ENCODE results near the gene VAV3.

The VAV3 gene

GRCh38 chr1:107550358-107550757 lies 414.6 kb downstream of the VAV3 start:
- DNase-seq = no peak

- DNase-seq = no peak
These were observed 415.7 kb downstream of the VAV3 start for GRCh38 chr1:107549152-107549810.

DNA sequence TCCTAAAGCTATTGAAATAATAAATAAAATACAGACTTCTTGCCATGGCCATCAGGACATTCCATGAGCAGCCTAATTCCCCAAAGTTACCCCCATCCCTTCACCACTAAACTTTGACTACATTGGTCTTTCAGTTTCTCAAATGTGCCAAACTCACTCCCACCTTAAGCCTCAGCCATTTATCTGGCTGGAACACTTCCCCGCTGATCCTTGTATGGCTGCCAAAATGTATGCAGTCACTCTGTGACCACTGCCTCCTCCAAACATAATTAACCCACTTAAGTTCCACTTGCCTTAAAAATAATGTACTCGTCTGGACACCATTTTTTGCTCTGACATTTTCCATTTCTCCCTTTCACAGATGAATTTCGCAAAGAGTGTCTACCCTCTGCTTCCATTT lies 416.7 kb downstream of the VAV3 start:
- no peak for DNase-seq

- no peak for DNase-seq
These were observed 417.4 kb downstream of the VAV3 start for GRCh38 chr1:107547363-107548155.

- no peak for DNase-seq
These were observed 418.4 kb downstream of the VAV3 start for GRCh38 chr1:107546576-107546975.

- no peak for DNase-seq
These were observed 419.1 kb downstream of the VAV3 start for GRCh38 chr1:107545879-107546278.

DNA sequence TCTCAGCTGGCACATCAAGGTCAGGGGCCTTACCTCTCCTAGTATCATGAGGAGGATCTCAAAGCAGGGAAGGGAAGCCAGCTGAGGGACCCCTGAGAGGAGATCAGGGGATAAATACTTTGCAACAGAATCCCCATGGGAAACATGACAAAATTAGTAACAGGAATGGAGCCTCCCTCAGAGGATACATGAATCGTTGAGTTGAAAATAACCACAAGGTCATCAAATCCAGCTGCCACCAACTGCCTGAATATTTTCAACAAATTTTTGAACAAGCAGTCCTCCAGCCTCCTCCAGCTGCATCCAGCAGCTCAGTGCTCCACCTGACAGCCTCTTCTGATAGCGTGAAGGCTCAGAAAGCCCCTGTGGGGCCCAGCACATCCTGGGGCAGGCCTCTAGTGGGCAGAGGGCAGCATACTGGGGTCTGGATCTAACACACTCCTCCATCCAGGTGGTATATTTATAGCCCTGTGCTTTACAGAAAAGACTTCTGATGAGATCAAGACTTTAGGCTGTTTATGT lies 419.9 kb downstream of the VAV3 start:
- no peak for DNase-seq

DNA sequence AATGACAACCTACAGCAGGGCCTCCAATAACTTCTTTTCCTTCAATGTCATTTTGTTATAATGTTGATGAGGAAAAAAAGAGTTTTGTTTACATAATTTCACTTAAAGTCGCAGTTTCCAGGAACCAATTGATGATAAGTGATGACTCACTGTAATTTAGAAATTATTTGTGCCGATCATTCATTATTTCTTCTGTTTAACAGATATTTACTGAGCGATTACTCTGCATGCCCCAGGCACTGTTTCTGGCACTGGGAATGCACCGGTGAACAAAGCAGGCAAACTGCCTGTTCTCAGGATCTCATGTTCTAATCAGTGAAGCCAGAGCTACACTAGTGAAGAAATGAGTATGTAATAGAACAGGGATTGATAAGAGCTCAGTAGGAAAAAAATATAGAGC lies 420.7 kb downstream of the VAV3 start:
- no peak for DNase-seq

DNA sequence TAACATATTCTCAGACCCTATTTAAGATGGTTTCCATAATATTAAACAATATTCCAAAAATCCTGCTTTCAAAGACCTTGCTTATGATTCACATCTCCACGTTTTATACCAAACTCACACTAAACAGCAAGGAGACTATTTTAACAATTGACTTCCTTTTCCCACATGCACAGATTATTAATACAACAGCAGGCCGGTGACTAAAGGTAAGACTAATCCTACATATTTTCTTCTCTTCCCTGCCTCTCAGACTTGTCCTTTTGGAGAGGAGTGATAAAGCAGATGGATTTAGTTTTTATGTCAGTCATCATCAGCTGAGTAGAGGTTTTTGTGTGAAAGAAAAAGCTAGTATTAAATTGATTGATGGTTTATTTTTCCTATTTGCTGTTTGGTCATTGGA lies 423.6 kb downstream of the VAV3 start:
- no peak for DNase-seq

- peak; percentile 20 for DNase-seq
These were observed 426.5 kb downstream of the VAV3 start for GRCh38 chr1:107538502-107538901.

DNA sequence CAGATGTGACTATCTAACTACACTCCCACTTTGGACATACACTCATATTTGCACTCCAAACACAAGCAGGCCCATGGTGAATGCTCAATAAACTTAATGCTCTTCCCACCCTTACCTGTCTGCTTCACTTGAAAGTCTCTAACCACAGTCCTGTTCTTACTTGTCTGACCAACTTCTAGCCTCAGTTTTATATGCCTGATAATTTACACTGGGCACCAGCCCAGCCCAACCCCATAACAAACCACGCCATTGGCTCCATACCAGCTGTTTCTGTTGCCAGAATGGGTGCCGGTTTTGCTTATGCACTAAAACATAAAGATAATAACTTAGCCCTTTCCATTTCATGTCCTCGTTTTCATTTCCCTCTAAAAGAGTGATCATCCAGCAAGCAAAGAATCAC lies 428.7 kb downstream of the VAV3 start:
- DNase-seq = peak; percentile 59

- peak; percentile 93 for DNase-seq
These were observed 429.9 kb downstream of the VAV3 start for GRCh38 chr1:107535091-107535490.

DNA sequence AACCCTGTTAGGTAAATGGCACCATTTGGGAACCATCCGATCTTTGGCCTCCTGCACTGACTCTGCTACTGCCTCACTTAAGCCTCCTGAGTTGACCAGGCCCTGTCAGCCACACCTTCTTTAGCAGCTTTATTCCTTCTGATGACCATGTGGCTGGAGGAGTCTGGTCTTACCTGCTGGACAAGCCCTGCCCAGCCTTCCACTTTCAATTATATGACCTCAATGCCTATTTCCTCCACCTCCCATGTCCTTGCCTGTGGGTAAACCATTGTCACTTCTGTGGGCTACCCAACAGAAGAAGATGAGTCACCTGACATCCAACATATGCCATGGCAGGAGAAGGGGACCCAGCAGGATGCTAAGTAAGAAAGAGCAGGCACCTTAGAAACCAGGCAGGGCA lies 430.3 kb downstream of the VAV3 start:
- DNase-seq = no peak

DNA sequence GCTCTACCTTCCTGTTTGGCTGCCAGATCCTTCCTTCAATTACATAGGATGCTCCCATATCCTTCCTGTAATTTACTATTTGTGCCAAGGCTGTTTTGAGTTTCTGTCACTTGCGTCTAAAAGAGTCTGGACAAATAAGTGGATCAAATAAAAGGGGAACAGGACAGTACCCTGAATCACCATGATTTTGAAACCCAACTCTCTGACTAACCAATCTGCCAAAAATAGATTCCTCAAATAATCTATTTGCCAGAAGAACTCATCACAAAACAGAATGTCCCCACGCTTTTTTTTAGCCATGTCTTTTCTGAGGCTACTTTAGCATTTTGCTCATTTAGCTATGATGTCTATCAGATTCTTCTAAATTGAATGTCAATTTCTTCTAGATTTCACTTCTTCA lies 431.5 kb downstream of the VAV3 start:
- no peak for DNase-seq

DNA sequence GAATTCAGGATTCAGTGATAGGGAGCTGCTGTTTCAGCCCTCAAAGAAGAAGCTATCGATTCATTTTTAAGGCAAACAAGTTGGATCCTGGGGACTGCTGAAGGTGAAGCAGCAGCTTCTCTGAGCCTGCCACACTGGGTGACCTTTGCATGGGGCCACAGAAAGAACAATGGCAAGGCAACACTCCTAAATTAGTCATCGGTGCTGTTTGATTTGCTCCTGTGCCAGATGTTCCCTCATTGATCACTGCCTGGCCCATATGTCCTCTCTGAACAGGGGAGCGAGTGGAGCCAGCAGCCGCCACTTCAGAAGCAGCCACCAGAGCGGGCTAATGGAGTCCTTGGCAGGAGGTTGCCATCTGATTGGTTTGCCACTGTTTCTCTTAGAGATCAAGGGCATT lies 432.7 kb downstream of the VAV3 start:
- peak; percentile 93 for DNase-seq

DNA sequence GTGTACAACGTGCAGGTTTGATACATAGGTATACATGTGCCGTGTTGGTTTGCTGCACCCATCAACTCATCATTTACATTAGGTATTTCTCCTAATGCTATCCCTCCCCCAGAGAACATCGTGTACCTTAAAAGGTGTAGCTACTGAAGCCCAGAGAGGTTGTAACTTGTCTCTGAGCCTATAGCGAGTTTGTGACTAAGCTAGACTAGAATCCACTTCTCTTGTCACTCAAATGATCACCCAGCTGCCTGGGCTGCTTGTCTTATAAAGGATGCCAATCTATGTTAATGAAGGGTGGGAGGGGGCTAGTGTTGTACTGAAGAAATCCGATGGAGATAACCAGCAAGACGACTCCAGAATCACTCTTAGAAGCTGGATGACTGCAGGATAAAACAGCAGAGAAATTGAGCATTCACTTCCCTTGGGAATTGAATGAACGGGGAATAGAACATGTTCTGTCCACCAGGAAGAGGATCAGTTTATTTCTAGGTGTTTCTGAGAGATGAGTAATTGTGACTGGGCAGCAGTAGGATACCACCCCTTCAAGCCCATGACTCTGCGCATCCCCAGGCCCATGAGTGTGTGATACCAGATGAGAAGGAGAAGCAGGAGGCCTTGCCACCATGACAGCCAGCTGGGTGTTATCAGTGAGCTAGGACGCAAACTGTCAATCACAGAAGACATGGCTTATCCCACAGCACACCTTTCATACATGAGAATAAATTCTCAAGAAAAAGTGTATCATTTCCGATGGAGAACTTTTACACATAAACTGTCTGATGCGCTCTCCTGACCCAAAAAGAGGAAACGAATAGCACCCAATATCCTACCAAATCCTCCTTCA lies 433.7 kb downstream of the VAV3 start:
- DNase-seq = no peak

- DNase-seq = no peak
These were observed 434.4 kb downstream of the VAV3 start for GRCh38 chr1:107530543-107530942.

DNA sequence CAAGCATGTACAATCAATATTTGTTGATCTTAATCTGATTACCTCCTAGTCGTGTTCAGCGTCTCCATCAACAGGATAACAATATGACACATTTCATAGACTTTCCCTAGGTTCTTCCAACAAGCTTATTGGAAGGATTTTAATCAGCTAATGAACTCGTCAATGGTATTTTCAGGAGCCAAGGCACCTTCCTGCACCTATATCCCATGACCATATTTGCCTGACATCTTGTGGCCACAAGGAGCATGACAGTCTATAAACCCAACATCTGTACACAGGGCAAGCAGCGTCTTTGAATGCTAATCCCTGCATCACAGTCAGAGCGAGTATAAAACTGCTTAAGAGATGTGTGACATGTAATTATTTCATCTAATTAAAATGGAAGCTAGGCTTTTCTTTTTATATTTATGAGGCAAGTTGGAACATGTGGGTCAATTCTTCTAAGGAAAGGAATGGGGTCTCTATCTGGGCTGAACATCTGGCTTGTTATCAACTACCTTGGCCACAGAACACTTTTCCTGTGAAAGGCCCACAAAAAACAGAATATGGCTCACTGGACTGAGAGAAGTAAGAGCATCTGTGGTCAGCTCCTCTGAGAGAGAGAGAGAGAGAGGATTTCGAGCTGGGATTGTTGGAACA lies 435.4 kb downstream of the VAV3 start:
- DNase-seq = peak; percentile 88

GRCh38 chr1:107526524-107527198 lies 438.3 kb downstream of the VAV3 start:
- DNase-seq = no peak

DNA sequence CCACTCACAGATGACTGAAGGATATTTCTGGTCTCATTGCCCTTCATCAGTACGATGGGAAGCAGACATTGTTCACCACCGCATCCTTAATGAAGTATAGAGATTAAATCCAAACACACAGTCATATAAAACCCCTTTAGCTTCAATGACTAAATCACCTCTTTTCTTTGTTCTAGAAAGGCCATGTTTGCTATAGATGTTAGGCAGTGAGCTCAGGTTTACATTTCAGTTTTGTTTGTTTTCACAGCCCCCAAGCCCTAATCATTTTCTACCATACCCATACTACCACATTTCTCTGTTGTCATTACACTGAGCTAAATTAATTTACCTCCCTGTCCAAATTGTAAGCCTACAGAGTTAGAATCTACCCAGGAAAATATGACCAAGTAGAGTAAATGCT lies 439.0 kb downstream of the VAV3 start:
- no peak for DNase-seq

- no peak for DNase-seq
These were observed 439.8 kb downstream of the VAV3 start for GRCh38 chr1:107525145-107525544.

GRCh38 chr1:107524301-107524700 lies 440.7 kb downstream of the VAV3 start:
- DNase-seq = no peak
